K562 (cell line): ENCODE measurements around the gene TTLL3. TPM values are rescaled to one million over a fixed set of nuclear protein-coding genes. Genes with fewer than 3 reads are reported as not detected.

Experiments
- ATAC-seq: fragments of 200-7000 bp; cut with Tn5 transposase; 3 replicates; pipeline ENCODE4 v1.9.1; 2020; ENCODE audit warnings: moderate library complexity
- BruUV-seq: library from RNA; stranded (reverse); fragments of 400-500 nt; replicated peaks from 2 replicates; lab custom pipeline; 2021; lab: Mats Ljungman, UMichigan
- CTCF ChIA-PET: fragments of 300-600 bp; formaldehyde crosslinking; extraction: SDS; loops from one replicate; lab custom pipeline; 2021; ENCODE audit warnings: low intra/inter-chr PET ratio; lab: Yijun Ruan, JAX
- POLR2A ChIA-PET: fragments of 300-600, 350-650 bp; sonication (Branson Sonifier 250); formaldehyde crosslinking; extraction: SDS; loops from one replicate; lab custom pipeline; 2021; ENCODE audit warnings: antibody characterized with exemption, inconsistent platforms; lab: Yijun Ruan, JAX
- DNase-seq, 4 experiments: peaks; one replicate each; pipeline versions ENCODE4 v3.0.0 to v3.0.0-alpha.2; 2011 to 2018; ENCODE audit warnings: low spot score in 3 of 4, mixed read lengths in 3 of 4; ENCODE audit errors: extremely low read depth in 1 of 4
- FAIRE-seq: peaks from 2 replicates; lab custom pipeline; 2011; peaks lifted over from hg19 to GRCh38; lab: Jason Lieb, UNC
- H2AFZ ChIP-seq: 2 replicates; pipeline ENCODE4 v1.6.0; 2011; ENCODE audit warnings: low read depth, low read length, control low read depth, inconsistent platforms
- H3K27ac ChIP-seq: fragments of 200-600 bp; 3 replicates; pipeline ENCODE4 v1.8.0; 2011; ENCODE audit warnings: low read depth, mild to moderate bottlenecking, control low read depth, inconsistent platforms, low read length, moderate library complexity, mixed read lengths; ENCODE audit errors: extremely low read depth
- H3K27me3 ChIP-seq, 2 experiments: fragments of 300-600 bp in 1 of 2; 2 replicates in 1 of 2; 3 replicates in 1 of 2; pipeline versions ENCODE4 v1.6.0 to v1.8.0; 2011; ENCODE audit warnings: inconsistent platforms in 2 of 2, low read length in 2 of 2, mild to moderate bottlenecking in 1 of 2, mixed read lengths in 1 of 2, moderate library complexity in 1 of 2; ENCODE audit not compliant: control insufficient read depth in 2 of 2, insufficient read depth in 2 of 2
- H3K36me3 ChIP-seq: fragments of 300-600 bp; 3 replicates; pipeline ENCODE4 v1.8.0; 2011; ENCODE audit warnings: mild to moderate bottlenecking, low read length, inconsistent platforms; ENCODE audit not compliant: control insufficient read depth, insufficient read depth
- H3K4me1 ChIP-seq, 2 experiments: fragments of 200-600 bp in 1 of 2; replicated peaks in 1 of 2; 2 replicates in 1 of 2; 3 replicates in 1 of 2; pipeline versions ENCODE4 v1.5.1 to v1.8.0; 2011; ENCODE audit warnings: inconsistent platforms in 2 of 2, low read length in 2 of 2, mild to moderate bottlenecking in 1 of 2, mixed read lengths in 1 of 2, moderate library complexity in 1 of 2; ENCODE audit not compliant: control insufficient read depth in 2 of 2, insufficient read depth in 2 of 2
- H3K4me2 ChIP-seq: 2 replicates; pipeline ENCODE4 v1.6.1; 2011; ENCODE audit warnings: low read length, control low read depth, inconsistent platforms, mixed read lengths; ENCODE audit not compliant: insufficient read depth
- H3K4me3 ChIP-seq: fragments of 200-600 bp; sonication (generic), shearing (Covaris generic); 2 replicates; pipeline ENCODE4 v1.5.1; 2016; ENCODE audit warnings: control low read depth, inconsistent platforms
- H3K79me2 ChIP-seq: fragments of 200-600 bp; 3 replicates; pipeline ENCODE4 v1.8.0; 2011; ENCODE audit warnings: low read length, inconsistent platforms; ENCODE audit not compliant: control insufficient read depth, insufficient read depth
- H3K9ac ChIP-seq, 2 experiments: 2 replicates each; pipeline versions ENCODE4 v1.6.0 to v1.6.1; 2011; ENCODE audit warnings: low read depth in 2 of 2, low read length in 2 of 2, control low read depth in 1 of 2, inconsistent platforms in 1 of 2, mild to moderate bottlenecking in 1 of 2, mixed read lengths in 1 of 2; ENCODE audit not compliant: insufficient read depth in 1 of 2
- H3K9me1 ChIP-seq: one replicate; pipeline ENCODE4 v1.6.0; 2011; ENCODE audit warnings: inconsistent platforms, mild to moderate bottlenecking, low read length, moderate library complexity; ENCODE audit not compliant: control insufficient read depth, insufficient read depth
- H3K9me3 ChIP-seq: replicated peaks from 2 replicates; pipeline ENCODE4 v1.5.1; 2011; ENCODE audit warnings: low read depth, low read length, inconsistent platforms; ENCODE audit not compliant: control insufficient read depth, insufficient read depth
- H4K20me1 ChIP-seq: replicated peaks from 2 replicates; pipeline ENCODE4 v1.6.1; 2011; ENCODE audit warnings: low read length, inconsistent platforms, mixed read lengths; ENCODE audit not compliant: control insufficient read depth, insufficient read depth
- MAFG ChIP-seq: fragments of 450-650 bp; conservative IDR thresholded peaks from 2 replicates; pipeline ENCODE4 v1.6.1; 2016; ENCODE audit warnings: missing genetic modification characterization, missing compliant biosample characterization
- TSC22D4 ChIP-seq: fragments of 450-650 bp; IDR thresholded peaks from 2 replicates; pipeline ENCODE4 v1.6.1; 2016; ENCODE audit warnings: missing genetic modification characterization, missing biosample characterization, control low read depth
- ZNF431 ChIP-seq: sonication (generic); formaldehyde crosslinking; IDR thresholded peaks from 2 replicates; pipeline ENCODE4 v1.8.0; 2022; ENCODE audit warnings: mild to moderate bottlenecking, missing genetic modification reagents
- WGBS: fragments of 100-300 bp; shearing (Covaris generic); methylation state at CpG from one replicate; pipeline ENCODE4 v1.1.6; 2016; ENCODE audit warnings: low coverage, mixed read lengths; ENCODE audit not compliant: insufficient coverage; ENCODE audit errors: missing lambda C conversion rate; 5-methylcytosine and 5-hydroxymethylcytosine counted together
- in situ Hi-C: fragments of 300-500 bp; cut with MboI; formaldehyde crosslinking; loops from 4 replicates; pipeline ENCODE4 v1.15.0; 2018; ENCODE audit warnings: inconsistent platforms, mixed read lengths
- intact Hi-C: fragments of 100-400 bp; cut with micrococcal nuclease; formaldehyde crosslinking; loops from 2 replicates; pipeline ENCODE4 v1.14.2; 2022
- polyA plus RNA-seq, 8 experiments: library from polyadenylated mRNA; depleted of rRNA in 4 of 8; stranded (reverse) in 5 of 8; unstranded in 3 of 8; fragments of >200 nt; fragmentation: Nextera tagmentation in 2 of 8; fragmentation: Illumina TruSeq in 1 of 8; extraction: Ambion mirVana in 2 of 8; extraction: Trizol in 1 of 8; gene quantifications; 2 replicates each; pipeline versions ENCODE4 v1.2.1 to v1.2.3, GENCODE V29; 2011 to 2014; ENCODE audit warnings: inconsistent platforms in 1 of 8, missing spikeins in 1 of 8
- total RNA-seq, 7 experiments: library from RNA; depleted of rRNA in 6 of 7; stranded (reverse); fragments of >200 nt in 6 of 7; fragmentation: Illumina TruSeq in 2 of 7; extraction: Trizol in 2 of 7; gene quantifications; 2 replicates each; pipeline versions ENCODE4 v1.2.1 to v1.2.3, GENCODE V29; 2011 to 2021; ENCODE audit warnings: low replicate concordance in 1 of 7
- TF ChIP-seq, protein P1 (sequence below), 3 experiments: IDR thresholded peaks in 2 of 3; conservative IDR thresholded peaks in 1 of 3; 2 replicates each; pipeline ENCODE4 v1.5.1; 2011 to 2012; ENCODE audit warnings: low read length in 3 of 3, mild to moderate bottlenecking in 3 of 3, control low read depth in 2 of 3, improper control_type of control experiment in 1 of 3, inconsistent platforms in 1 of 3, low read depth in 1 of 3, mixed read lengths in 1 of 3, moderate library complexity in 1 of 3; ENCODE audit not compliant: insufficient read depth in 2 of 3
- TF ChIP-seq, protein P2 (sequence below): fragments of 450-650 bp; IDR thresholded peaks from 2 replicates; pipeline ENCODE4 v1.6.1; 2016; ENCODE audit warnings: antibody characterized with exemption
- TF ChIP-seq, protein P3 (sequence below): fragments of 250-450 bp; sonication (Bioruptor Pico); IDR thresholded peaks from 2 replicates; pipeline ENCODE4 v1.8.0; 2021; ENCODE audit warnings: moderate library complexity, mild to moderate bottlenecking, inconsistent platforms
- TF ChIP-seq, protein P4 (sequence below): sonication (generic); formaldehyde crosslinking; IDR thresholded peaks from 2 replicates; pipeline ENCODE4 v1.8.0; 2023; ENCODE audit warnings: mild to moderate bottlenecking, missing genetic modification reagents

Gene TTLL3
- total and polyA plus RNA-seq, 9 of the 15 experiments (the other 6 are each of a cell fraction or from before 2014, with no cell fraction given) = 8.9 to 106 (median 33.2) TPM

DNA sequence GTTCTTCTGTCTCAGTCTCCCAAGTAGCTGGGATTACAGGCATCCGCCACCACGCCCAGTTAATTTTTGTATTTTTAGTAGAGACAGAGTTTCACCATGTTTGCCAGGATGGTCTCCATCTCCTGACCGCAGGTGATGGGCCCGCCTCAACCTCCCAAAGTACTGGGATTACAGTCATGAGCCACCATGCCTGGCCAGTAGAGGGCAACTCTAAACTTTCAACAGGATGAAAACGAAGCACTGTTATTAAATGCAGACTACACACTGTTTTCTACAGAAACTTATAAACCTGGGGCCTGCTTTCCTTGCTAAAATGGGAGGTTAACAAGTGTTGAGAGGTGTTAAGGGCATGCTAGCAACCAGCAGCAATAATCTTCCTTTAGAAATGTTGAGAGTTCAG lies 9.5 kb upstream of the TTLL3 start:
- TF ChIP-seq, protein P1, sequence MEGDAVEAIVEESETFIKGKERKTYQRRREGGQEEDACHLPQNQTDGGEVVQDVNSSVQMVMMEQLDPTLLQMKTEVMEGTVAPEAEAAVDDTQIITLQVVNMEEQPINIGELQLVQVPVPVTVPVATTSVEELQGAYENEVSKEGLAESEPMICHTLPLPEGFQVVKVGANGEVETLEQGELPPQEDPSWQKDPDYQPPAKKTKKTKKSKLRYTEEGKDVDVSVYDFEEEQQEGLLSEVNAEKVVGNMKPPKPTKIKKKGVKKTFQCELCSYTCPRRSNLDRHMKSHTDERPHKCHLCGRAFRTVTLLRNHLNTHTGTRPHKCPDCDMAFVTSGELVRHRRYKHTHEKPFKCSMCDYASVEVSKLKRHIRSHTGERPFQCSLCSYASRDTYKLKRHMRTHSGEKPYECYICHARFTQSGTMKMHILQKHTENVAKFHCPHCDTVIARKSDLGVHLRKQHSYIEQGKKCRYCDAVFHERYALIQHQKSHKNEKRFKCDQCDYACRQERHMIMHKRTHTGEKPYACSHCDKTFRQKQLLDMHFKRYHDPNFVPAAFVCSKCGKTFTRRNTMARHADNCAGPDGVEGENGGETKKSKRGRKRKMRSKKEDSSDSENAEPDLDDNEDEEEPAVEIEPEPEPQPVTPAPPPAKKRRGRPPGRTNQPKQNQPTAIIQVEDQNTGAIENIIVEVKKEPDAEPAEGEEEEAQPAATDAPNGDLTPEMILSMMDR (IDR thresholded peaks at IDR 0.05 in 2 of 3, conservative IDR thresholded peaks at IDR 0.05 in 1 of 3; ENCODE audit: insufficient read depth in 2 of 3, low read depth in 1 of 3, low read length in 3 of 3) = peak in 2 of 3 experiments; percentile 22 to 27; a peak in 3 of 6 replicates
- no peak for TF ChIP-seq TSC22D4 (tag)
- Histone ChIP-seq H4K20me1 (no peaks in the 10 kb centered on the region), H3K79me2 (peaks cover 19% of the 10 kb centered on the region), H3K27me3 (no peaks in the 10 kb centered on the region), H3K27ac (no peak overlapping the region), H3K9ac (no peak overlapping the region), H3K4me1 (no peaks in the 10 kb centered on the region; a peak in 1 of 5 replicates), H3K9me1 (peaks cover 2% of the 10 kb centered on the region), H2AFZ (no peak overlapping the region), H3K9me3 (no peaks in the 10 kb centered on the region), H3K36me3 (peaks cover 93% of the 10 kb centered on the region), H3K4me2 (no peak overlapping the region), H3K4me3 (no peak overlapping the region)
- no TSS peak for BruUV-seq
- ChIA-PET CTCF (interaction anchor here (0.5 to 0.6 kb wide), 2 partner anchors 56 to 81 kb away, joined by 3 read pairs; no protein-coding TSS in a partner anchor), POLR2A (no interaction called here)
- intact Hi-C loops = no loop called here
- in situ Hi-C loops = no loop called here
- DNase-seq (no peak), ATAC-seq (peak; percentile 64), FAIRE-seq (no peak)
- WGBS = 89% methylated on average over 5 of the region's 5 CpGs

DNA sequence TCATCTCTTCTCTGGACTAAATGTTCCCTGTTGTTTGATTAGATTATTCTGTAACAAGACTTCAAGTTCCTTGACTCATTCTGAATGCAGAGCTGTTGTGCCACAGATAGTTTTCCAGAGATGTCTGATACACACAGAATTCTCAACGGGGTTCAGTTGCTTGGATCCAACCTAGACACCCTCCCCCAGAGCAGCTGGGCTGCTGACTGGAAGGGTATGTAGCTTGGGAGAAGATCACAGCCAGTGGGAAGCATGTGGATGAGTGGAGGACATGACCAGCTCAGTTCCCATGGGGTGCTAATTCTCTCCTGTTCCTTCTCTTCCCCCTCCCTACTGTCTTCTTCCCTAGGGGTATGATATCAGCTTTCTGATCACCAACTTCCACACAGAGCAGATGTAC lies 6.6 kb upstream of the TTLL3 start:
- in situ Hi-C loops = no loop called here
- TF ChIP-seq, protein P2, sequence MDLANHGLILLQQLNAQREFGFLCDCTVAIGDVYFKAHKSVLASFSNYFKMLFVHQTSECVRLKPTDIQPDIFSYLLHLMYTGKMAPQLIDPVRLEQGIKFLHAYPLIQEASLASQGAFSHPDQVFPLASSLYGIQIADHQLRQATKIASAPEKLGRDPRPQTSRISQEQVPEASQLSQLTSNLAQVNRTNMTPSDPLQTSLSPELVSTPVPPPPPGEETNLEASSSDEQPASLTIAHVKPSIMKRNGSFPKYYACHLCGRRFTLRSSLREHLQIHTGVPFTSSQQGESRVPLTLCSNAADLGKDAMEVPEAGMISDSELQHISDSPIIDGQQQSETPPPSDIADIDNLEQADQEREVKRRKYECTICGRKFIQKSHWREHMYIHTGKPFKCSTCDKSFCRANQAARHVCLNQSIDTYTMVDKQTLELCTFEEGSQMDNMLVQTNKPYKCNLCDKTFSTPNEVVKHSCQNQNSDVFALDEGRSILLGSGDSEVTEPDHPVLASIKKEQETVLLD = no peak
- TF ChIP-seq, protein P3, sequence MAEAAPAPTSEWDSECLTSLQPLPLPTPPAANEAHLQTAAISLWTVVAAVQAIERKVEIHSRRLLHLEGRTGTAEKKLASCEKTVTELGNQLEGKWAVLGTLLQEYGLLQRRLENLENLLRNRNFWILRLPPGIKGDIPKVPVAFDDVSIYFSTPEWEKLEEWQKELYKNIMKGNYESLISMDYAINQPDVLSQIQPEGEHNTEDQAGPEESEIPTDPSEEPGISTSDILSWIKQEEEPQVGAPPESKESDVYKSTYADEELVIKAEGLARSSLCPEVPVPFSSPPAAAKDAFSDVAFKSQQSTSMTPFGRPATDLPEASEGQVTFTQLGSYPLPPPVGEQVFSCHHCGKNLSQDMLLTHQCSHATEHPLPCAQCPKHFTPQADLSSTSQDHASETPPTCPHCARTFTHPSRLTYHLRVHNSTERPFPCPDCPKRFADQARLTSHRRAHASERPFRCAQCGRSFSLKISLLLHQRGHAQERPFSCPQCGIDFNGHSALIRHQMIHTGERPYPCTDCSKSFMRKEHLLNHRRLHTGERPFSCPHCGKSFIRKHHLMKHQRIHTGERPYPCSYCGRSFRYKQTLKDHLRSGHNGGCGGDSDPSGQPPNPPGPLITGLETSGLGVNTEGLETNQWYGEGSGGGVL (CRISPR knock-in tag) = no peak
- no peak for TF ChIP-seq MAFG (tag)
- no peak for TF ChIP-seq ZNF431 (CRISPR knock-in tag)
- TF ChIP-seq, protein P4, sequence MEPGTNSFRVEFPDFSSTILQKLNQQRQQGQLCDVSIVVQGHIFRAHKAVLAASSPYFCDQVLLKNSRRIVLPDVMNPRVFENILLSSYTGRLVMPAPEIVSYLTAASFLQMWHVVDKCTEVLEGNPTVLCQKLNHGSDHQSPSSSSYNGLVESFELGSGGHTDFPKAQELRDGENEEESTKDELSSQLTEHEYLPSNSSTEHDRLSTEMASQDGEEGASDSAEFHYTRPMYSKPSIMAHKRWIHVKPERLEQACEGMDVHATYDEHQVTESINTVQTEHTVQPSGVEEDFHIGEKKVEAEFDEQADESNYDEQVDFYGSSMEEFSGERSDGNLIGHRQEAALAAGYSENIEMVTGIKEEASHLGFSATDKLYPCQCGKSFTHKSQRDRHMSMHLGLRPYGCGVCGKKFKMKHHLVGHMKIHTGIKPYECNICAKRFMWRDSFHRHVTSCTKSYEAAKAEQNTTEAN = no peak

More for the DNA sequence above, 6.6 kb upstream of the TTLL3 start:
- CTCF ChIA-PET = no interaction called here
- intact Hi-C loops = no loop called here
- no TSS peak for BruUV-seq
- DNase-seq (no peak), ATAC-seq (no peak), FAIRE-seq (no peak)
- Histone ChIP-seq H3K27ac (no peak overlapping the region), H4K20me1 (0 out of 2 replicates have a peak, but pooled peaks cover under 1% of the 10 kb centered on the region), H2AFZ (no peak overlapping the region), H3K79me2 (no peaks in the 10 kb centered on the region), H3K27me3 (no peaks in the 10 kb centered on the region), H3K9me1 (peaks cover 2% of the 10 kb centered on the region), H3K9ac (no peak overlapping the region), H3K36me3 (peaks cover 92% of the 10 kb centered on the region), H3K4me1 (peaks cover 0 to 4% of the 10 kb centered on the region in 2 experiments; a peak in 2 of 5 replicates), H3K9me3 (no peaks in the 10 kb centered on the region), H3K4me2 (no peak overlapping the region), H3K4me3 (no peak overlapping the region)
- POLR2A ChIA-PET = interaction anchor here (0.6 to 6.7 kb wide), 7 partner anchors 11 to 418 kb away, joined by 3 to 49 read pairs (median 3); partner anchors contain the start of genes ARPC4 and TADA3
- 71% methylated on average over 1 of the region's 1 CpG for WGBS
